ENCODE results near the gene CAMTA1.

DNA sequence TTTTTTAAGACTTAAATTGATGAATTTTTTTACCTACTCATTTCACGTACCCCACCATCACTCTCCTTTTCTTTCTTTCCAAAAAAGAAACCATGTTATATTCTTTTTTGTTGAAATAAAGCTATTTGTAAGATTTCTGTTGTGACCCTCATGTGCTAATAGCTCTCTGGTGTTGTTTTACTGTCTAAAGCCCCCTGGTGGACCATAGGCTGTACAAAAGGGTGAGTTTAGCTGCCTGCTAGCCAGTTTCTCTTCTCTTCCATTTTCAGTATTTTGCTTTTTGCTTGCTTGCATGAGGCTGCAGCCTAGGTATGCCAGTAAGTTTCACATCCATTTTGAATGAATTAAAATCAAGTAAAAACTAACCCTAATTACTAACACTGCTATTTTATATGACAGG lies 970.2 kb downstream of the CAMTA1 start:
- TF ChIP-seq EZH2phosphoT487 (IDR thresholded peaks at IDR 0.05; ENCODE audit: low read depth, severe bottlenecking, unreplicated experiment), result no peak
- TF ChIP-seq, protein P1, sequence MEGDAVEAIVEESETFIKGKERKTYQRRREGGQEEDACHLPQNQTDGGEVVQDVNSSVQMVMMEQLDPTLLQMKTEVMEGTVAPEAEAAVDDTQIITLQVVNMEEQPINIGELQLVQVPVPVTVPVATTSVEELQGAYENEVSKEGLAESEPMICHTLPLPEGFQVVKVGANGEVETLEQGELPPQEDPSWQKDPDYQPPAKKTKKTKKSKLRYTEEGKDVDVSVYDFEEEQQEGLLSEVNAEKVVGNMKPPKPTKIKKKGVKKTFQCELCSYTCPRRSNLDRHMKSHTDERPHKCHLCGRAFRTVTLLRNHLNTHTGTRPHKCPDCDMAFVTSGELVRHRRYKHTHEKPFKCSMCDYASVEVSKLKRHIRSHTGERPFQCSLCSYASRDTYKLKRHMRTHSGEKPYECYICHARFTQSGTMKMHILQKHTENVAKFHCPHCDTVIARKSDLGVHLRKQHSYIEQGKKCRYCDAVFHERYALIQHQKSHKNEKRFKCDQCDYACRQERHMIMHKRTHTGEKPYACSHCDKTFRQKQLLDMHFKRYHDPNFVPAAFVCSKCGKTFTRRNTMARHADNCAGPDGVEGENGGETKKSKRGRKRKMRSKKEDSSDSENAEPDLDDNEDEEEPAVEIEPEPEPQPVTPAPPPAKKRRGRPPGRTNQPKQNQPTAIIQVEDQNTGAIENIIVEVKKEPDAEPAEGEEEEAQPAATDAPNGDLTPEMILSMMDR (IDR thresholded peaks at IDR 0.05; ENCODE audit: poor library complexity), result peak; percentile 28
- TF ChIP-seq EZH2 (IDR thresholded peaks at IDR 0.05; ENCODE audit: borderline replicate concordance), result no peak

All from hepatocyte (in vitro differentiated cells).